Hippocampal formation (tissue), 2 donors: ENCODE measurements around the gene LRRN3.

ENCODE experiments used
- DNase-seq, 2 donors: peaks; one replicate each; lab custom pipeline; 2025; lab: John Stamatoyannopoulos, UW

LRRN3 gene

DNA sequence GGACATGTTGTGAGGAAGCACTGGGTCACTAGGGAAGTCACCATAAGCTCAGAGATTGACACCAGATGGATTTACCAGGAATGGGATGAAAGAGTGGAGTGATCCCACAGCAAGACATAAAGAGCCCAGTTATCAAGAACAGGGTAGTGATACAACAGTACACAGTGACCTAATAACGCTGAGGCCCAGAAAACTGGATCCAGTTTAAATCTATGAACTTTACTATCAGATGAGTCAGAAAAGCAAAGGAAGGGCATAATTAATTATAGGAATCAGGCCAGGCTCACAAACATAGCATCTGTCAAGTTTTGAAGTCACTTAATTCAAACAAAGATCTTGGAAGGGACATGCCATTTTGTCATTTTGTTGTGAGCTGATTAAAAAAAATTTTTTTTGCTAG is 73.5 kb downstream of the LRRN3 start:
- no peak for DNase-seq

- DNase-seq: no peak
Measured at GRCh38 chr7:111168182-111168581, 77.3 kb downstream of the LRRN3 start.

- DNase-seq: no peak
Measured at GRCh38 chr7:111172564-111173257, 81.8 kb downstream of the LRRN3 start.

GRCh38 chr7:111173528-111173927 is 82.6 kb downstream of the LRRN3 start:
- no peak for DNase-seq

DNA sequence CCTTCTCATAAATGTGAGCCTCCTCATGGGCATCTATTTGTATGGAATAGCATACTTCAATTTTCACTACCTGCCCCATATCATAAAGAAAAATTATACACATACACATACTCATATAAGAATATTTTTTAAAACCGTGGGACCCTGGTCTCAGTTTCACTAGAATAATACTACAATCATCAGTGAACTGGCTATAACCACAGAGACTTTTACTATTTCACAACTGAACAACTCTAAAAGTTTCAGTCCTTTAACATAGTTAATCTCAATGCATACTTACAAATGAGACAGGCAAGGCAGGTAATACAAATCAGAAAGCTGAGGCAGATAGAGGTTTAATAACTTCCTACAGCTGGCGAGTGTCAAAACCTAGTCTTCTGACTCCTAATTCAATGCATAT is 83.1 kb downstream of the LRRN3 start:
- no peak for DNase-seq

DNA sequence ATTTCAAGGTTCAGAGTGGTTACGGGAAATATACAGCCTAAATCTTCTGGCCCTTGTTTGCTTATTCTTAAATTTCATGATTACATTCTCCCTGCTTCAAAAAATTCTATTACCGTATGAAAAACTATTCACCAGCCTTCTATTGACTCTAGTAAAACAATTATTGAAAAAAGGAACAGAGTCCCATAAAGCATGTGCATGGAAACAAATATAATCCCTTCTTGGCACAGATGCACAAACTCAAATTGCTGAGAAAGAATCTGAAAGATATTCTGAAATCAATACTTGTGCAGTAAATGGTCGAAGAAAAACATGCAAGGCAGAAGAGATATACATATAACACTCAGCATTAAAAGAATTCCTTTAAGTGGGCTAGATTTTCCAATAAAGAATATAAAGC is 83.6 kb downstream of the LRRN3 start:
- DNase-seq: no peak
